GM04504 (cell line): ENCODE measurements around the gene C10orf95.
"Not testable (repeated sequence)": the region's sequence is repeated elsewhere in the genome, so short reads cannot be mapped to it uniquely, and the experiment has no call there.

Source experiments
- DNase-seq: peaks from one replicate; pipeline ENCODE4 v3.0.0-alpha.2; 2012; ENCODE audit warnings: low read depth

The C10orf95 gene

GRCh38 chr10:102463983-102464382 is 12.6 kb upstream of the C10orf95 start:
- no peak for DNase-seq

- no peak for DNase-seq
These were observed 11.2 kb upstream of the C10orf95 start for GRCh38 chr10:102462512-102463054.

- peak; percentile 43 for DNase-seq
These were observed 10.1 kb upstream of the C10orf95 start for GRCh38 chr10:102461187-102462054.

GRCh38 chr10:102460836-102461186 is 9.5 kb upstream of the C10orf95 start:
- no peak for DNase-seq

- no peak for DNase-seq
These were observed 7.3 kb upstream of the C10orf95 start for GRCh38 chr10:102458656-102459055.

GRCh38 chr10:102457591-102458150 is 6.3 kb upstream of the C10orf95 start:
- no peak for DNase-seq

GRCh38 chr10:102455893-102456471 is 4.6 kb upstream of the C10orf95 start:
- peak; percentile 74 for DNase-seq

GRCh38 chr10:102454662-102455487 is 3.5 kb upstream of the C10orf95 start:
- not testable (repeated sequence) for DNase-seq

- no peak for DNase-seq
These were observed 2.2 kb upstream of the C10orf95 start for GRCh38 chr10:102453502-102453901.

GRCh38 chr10:102452672-102453340 is 1.5 kb upstream of the C10orf95 start:
- peak; percentile 53 for DNase-seq

GRCh38 chr10:102450374-102451104 is 804 bp downstream of the C10orf95 start:
- peak; percentile 43 for DNase-seq

GRCh38 chr10:102450124-102450373 is 1.3 kb downstream of the C10orf95 start:
- no peak for DNase-seq

GRCh38 chr10:102449321-102450123 is 1.8 kb downstream of the C10orf95 start:
- peak; percentile 7 for DNase-seq

GRCh38 chr10:102444851-102445250 is 6.5 kb downstream of the C10orf95 start:
- no peak for DNase-seq

- DNase-seq: no peak
These were observed 13.0 kb downstream of the C10orf95 start for GRCh38 chr10:102438374-102438773.

- DNase-seq: no peak
These were observed 13.8 kb downstream of the C10orf95 start for GRCh38 chr10:102437515-102437914.

GRCh38 chr10:102436312-102436711 is 15.0 kb downstream of the C10orf95 start:
- no peak for DNase-seq

- no peak for DNase-seq
These were observed 15.7 kb downstream of the C10orf95 start for GRCh38 chr10:102435529-102436233.

GRCh38 chr10:102435133-102435497 is 16.2 kb downstream of the C10orf95 start:
- DNase-seq: no peak
